GM23338 (cell line): ENCODE measurements around the gene PLAAT3. TPM values are rescaled to one million over a fixed set of nuclear protein-coding genes. Genes with fewer than 3 reads are reported as not detected.

Source experiments
- ATAC-seq: fragments of 200-7000 bp; cut with Tn5 transposase; 3 replicates; pipeline ENCODE4 v1.9.1; 2020
- DNase-seq: peaks from one replicate; pipeline ENCODE4 v3.0.0-alpha.2; 2015; ENCODE audit warnings: low spot score
- H2AFZ ChIP-seq: fragments of 200-600 bp; sonication (generic); 2 replicates; pipeline ENCODE4 v1.8.0; 2016; ENCODE audit warnings: antibody characterized with exemption, mild to moderate bottlenecking, moderate library complexity
- H3F3A ChIP-seq: fragments of 200-600 bp; sonication (generic); replicated peaks from 2 replicates; pipeline ENCODE4 v1.8.0; 2017; ENCODE audit warnings: antibody characterized with exemption, mixed run types, low read depth
- H3K27ac ChIP-seq: fragments of 200-600 bp; sonication (generic); 2 replicates; pipeline ENCODE4 v1.6.1; 2016; ENCODE audit warnings: low read depth
- H3K27me3 ChIP-seq: fragments of 200-600 bp; sonication (generic); 2 replicates; pipeline ENCODE4 v1.8.0; 2016; ENCODE audit warnings: mild to moderate bottlenecking, mixed run types, moderate library complexity; ENCODE audit not compliant: insufficient read depth
- H3K36me3 ChIP-seq: fragments of 200-600 bp; sonication (generic); 2 replicates; pipeline ENCODE4 v1.8.0; 2016; ENCODE audit warnings: mild to moderate bottlenecking; ENCODE audit not compliant: insufficient read depth
- H3K4me1 ChIP-seq: fragments of 200-600 bp; sonication (generic); 2 replicates; pipeline ENCODE4 v1.8.0; 2016; ENCODE audit warnings: mild to moderate bottlenecking, moderate library complexity; ENCODE audit not compliant: insufficient read depth
- H3K4me2 ChIP-seq: fragments of 200-600 bp; sonication (generic); 2 replicates; pipeline ENCODE4 v1.7.1; 2017; ENCODE audit warnings: mixed run types
- H3K4me3 ChIP-seq: fragments of 200-600 bp; sonication (generic); 2 replicates; pipeline ENCODE4 v1.6.1; 2016; ENCODE audit warnings: mixed run types
- H3K79me2 ChIP-seq: fragments of 200-600 bp; sonication (generic); replicated peaks from 2 replicates; pipeline ENCODE4 v1.8.0; 2017; ENCODE audit warnings: mild to moderate bottlenecking; ENCODE audit not compliant: insufficient read depth
- H3K9me2 ChIP-seq: fragments of 200-600 bp; sonication (generic); 2 replicates; pipeline ENCODE4 v1.8.0; 2017; ENCODE audit not compliant: insufficient read depth
- H4K20me1 ChIP-seq: fragments of 200-600 bp; sonication (generic); replicated peaks from 2 replicates; pipeline ENCODE4 v1.8.0; 2017; ENCODE audit warnings: mild to moderate bottlenecking; ENCODE audit not compliant: insufficient read depth
- H3K27ac Mint-ChIP-seq: 2 replicates; pipeline ENCODE4 v1.8.0; 2020; ENCODE audit warnings: inconsistent platforms, mild to moderate bottlenecking, moderate library complexity, mixed read lengths
- H3K27me3 Mint-ChIP-seq: 3 replicates; pipeline ENCODE4 v1.8.0; 2022; ENCODE audit warnings: low read depth, mild to moderate bottlenecking, moderate library complexity, mixed read lengths, inconsistent platforms; ENCODE audit not compliant: insufficient read depth, poor library complexity
- H3K36me3 Mint-ChIP-seq: 3 replicates; pipeline ENCODE4 v1.8.0; 2021; ENCODE audit warnings: low read depth, mild to moderate bottlenecking, inconsistent platforms, moderate library complexity, mixed read lengths
- H3K4me1 Mint-ChIP-seq: 3 replicates; pipeline ENCODE4 v1.8.0; 2020; ENCODE audit warnings: mild to moderate bottlenecking, inconsistent platforms, mixed read lengths
- H3K4me3 Mint-ChIP-seq: 3 replicates; pipeline ENCODE4 v1.8.0; 2021; ENCODE audit warnings: moderate library complexity, mild to moderate bottlenecking, inconsistent platforms, mixed read lengths
- H3K9me3 Mint-ChIP-seq: 3 replicates; pipeline ENCODE4 v1.8.0; 2020; ENCODE audit warnings: moderate library complexity, mild to moderate bottlenecking, inconsistent platforms, mixed read lengths
- CREB1 ChIP-seq: fragments of 250-450 bp; sonication (Bioruptor Pico); IDR thresholded peaks from 2 replicates; pipeline ENCODE4 v1.5.0; 2020; ENCODE audit warnings: low read depth, mild to moderate bottlenecking, moderate library complexity
- CTCF ChIP-seq, 2 experiments: fragments of 200-600 bp in 1 of 2; sonication (generic) in 1 of 2; conservative IDR thresholded peaks; 2 replicates each; pipeline versions ENCODE4 v1.5.1 to v1.6.1; 2016 to 2017; ENCODE audit warnings: antibody characterized with exemption in 2 of 2, low read depth in 2 of 2, mild to moderate bottlenecking in 2 of 2, moderate library complexity in 1 of 2
- EZH2 ChIP-seq: fragments of 200-600 bp; sonication (generic); IDR thresholded peaks from one replicate; pipeline ENCODE4 v1.8.0; 2017; ENCODE audit warnings: antibody characterized with exemption, mild to moderate bottlenecking, low read depth; ENCODE audit not compliant: unreplicated experiment
- EZH2phosphoT487 ChIP-seq: fragments of 200-600 bp; sonication (generic); IDR thresholded peaks from one replicate; pipeline ENCODE4 v1.8.1; 2018; ENCODE audit warnings: antibody characterized with exemption; ENCODE audit not compliant: unreplicated experiment
- JUNB ChIP-seq: IDR thresholded peaks from one replicate; pipeline ENCODE4 v1.6.1; 2016; ENCODE audit warnings: antibody characterized with exemption; ENCODE audit not compliant: unreplicated experiment
- NANOG ChIP-seq: IDR thresholded peaks from 2 replicates; pipeline ENCODE4 v1.6.1; 2016; ENCODE audit warnings: antibody characterized with exemption, borderline replicate concordance
- POLR2AphosphoS5 ChIP-seq: IDR thresholded peaks from 2 replicates; pipeline ENCODE4 v1.6.1; 2016; ENCODE audit warnings: antibody characterized with exemption, low read depth
- STAT1 ChIP-seq: IDR thresholded peaks from one replicate; pipeline ENCODE4 v1.6.1; 2016; ENCODE audit warnings: antibody characterized with exemption; ENCODE audit not compliant: unreplicated experiment
- ZNF114 ChIP-seq: fragments of 250-450 bp; sonication (Bioruptor Pico); IDR thresholded peaks from 2 replicates; pipeline ENCODE4 v1.5.0; 2020; ENCODE audit warnings: mild to moderate bottlenecking, moderate library complexity
- ZNF331 ChIP-seq: fragments of 250-450 bp; sonication (Bioruptor Pico); IDR thresholded peaks from 2 replicates; pipeline ENCODE4 v1.5.0; 2020; ENCODE audit warnings: low read depth, mild to moderate bottlenecking, moderate library complexity
- ZNF462 ChIP-seq: fragments of 250-450 bp; sonication (Bioruptor Pico); IDR thresholded peaks from 2 replicates; pipeline ENCODE4 v1.5.0; 2020; ENCODE audit warnings: mild to moderate bottlenecking, moderate library complexity
- polyA plus RNA-seq: library from polyadenylated mRNA; unstranded; fragments of >200 nt; fragmentation: Nextera tagmentation; extraction: Ambion mirVana; gene quantifications from 2 replicates; pipeline ENCODE4 v1.2.1, GENCODE V29; 2016
- total RNA-seq: library from RNA; depleted of rRNA; stranded (reverse); fragments of >200 nt; shearing (Covaris generic); gene quantifications from 2 replicates; pipeline ENCODE4 v1.2.3, GENCODE V29; 2014
- TF ChIP-seq, protein P1 (sequence below): IDR thresholded peaks from 2 replicates; pipeline ENCODE4 v1.6.1; 2016; ENCODE audit warnings: antibody characterized with exemption
- TF ChIP-seq, protein P2 (sequence below): IDR thresholded peaks from one replicate; pipeline ENCODE4 v1.6.1; 2018; ENCODE audit warnings: antibody characterized with exemption; ENCODE audit not compliant: unreplicated experiment

The PLAAT3 gene
- total and polyA plus RNA-seq, 2 experiments from 2014 or later = 61.1 to 262 TPM

DNA sequence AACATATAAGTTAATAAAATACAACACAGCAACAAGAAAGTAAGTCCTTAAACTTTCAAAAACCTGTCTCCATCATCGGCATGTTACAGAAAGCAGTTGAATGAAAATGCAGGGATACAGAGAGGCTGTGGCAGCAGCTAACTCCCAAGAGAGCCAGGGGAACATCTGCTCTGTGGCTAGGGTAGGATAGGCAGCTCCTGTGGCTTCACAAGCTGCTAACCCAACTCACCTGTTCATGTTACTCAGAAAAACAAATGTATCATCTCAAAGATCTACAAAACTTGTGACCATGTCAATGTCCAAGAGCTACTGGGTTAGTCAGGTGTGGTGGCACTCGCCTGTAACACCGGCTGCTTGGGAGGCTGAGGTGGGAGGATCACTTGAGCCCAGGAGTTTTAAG, 15.2 kb upstream of the PLAAT3 start:
- Mint-ChIP-seq H3K4me1 (no peaks in the 10 kb centered on the region), H3K4me3 (no peak overlapping the region), H3K36me3 (peaks cover 45% of the 10 kb centered on the region), H3K27me3 (peaks cover 3% of the 10 kb centered on the region), H3K9me3 (no peaks in the 10 kb centered on the region), H3K27ac (no peak overlapping the region)
- Histone ChIP-seq H4K20me1 (no peaks in the 10 kb centered on the region), H2AFZ (no peak overlapping the region), H3K27me3 (no peaks in the 10 kb centered on the region), H3F3A (no peaks in the 10 kb centered on the region), H3K4me3 (no peak overlapping the region), H3K4me2 (no peak overlapping the region), H3K4me1 (no peaks in the 10 kb centered on the region), H3K9me2 (no peaks in the 10 kb centered on the region), H3K27ac (no peak overlapping the region), H3K36me3 (peaks cover 21% of the 10 kb centered on the region), H3K79me2 (no peaks in the 10 kb centered on the region)
- TF ChIP-seq POLR2AphosphoS5 (no peak), ZNF331 (no peak), STAT1 (no peak), ZNF462 (CRISPR knock-in tag) (no peak), EZH2phosphoT487 (no peak), NANOG (no peak), ZNF114 (CRISPR knock-in tag) (no peak), EZH2 (no peak), CREB1 (CRISPR knock-in tag) (no peak), JUNB (no peak), CTCF (conservative IDR thresholded peaks at IDR 0.05; ENCODE audit: low read depth in 2 of 2) (no peak)
- TF ChIP-seq, protein P1, sequence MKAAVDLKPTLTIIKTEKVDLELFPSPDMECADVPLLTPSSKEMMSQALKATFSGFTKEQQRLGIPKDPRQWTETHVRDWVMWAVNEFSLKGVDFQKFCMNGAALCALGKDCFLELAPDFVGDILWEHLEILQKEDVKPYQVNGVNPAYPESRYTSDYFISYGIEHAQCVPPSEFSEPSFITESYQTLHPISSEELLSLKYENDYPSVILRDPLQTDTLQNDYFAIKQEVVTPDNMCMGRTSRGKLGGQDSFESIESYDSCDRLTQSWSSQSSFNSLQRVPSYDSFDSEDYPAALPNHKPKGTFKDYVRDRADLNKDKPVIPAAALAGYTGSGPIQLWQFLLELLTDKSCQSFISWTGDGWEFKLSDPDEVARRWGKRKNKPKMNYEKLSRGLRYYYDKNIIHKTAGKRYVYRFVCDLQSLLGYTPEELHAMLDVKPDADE = no peak
- TF ChIP-seq, protein P2, sequence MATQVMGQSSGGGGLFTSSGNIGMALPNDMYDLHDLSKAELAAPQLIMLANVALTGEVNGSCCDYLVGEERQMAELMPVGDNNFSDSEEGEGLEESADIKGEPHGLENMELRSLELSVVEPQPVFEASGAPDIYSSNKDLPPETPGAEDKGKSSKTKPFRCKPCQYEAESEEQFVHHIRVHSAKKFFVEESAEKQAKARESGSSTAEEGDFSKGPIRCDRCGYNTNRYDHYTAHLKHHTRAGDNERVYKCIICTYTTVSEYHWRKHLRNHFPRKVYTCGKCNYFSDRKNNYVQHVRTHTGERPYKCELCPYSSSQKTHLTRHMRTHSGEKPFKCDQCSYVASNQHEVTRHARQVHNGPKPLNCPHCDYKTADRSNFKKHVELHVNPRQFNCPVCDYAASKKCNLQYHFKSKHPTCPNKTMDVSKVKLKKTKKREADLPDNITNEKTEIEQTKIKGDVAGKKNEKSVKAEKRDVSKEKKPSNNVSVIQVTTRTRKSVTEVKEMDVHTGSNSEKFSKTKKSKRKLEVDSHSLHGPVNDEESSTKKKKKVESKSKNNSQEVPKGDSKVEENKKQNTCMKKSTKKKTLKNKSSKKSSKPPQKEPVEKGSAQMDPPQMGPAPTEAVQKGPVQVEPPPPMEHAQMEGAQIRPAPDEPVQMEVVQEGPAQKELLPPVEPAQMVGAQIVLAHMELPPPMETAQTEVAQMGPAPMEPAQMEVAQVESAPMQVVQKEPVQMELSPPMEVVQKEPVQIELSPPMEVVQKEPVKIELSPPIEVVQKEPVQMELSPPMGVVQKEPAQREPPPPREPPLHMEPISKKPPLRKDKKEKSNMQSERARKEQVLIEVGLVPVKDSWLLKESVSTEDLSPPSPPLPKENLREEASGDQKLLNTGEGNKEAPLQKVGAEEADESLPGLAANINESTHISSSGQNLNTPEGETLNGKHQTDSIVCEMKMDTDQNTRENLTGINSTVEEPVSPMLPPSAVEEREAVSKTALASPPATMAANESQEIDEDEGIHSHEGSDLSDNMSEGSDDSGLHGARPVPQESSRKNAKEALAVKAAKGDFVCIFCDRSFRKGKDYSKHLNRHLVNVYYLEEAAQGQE = no peak
- DNase-seq (no peak), ATAC-seq (no peak)
